LHCN-M2 (cell line): ENCODE data around the gene FHL3. TPM values are rescaled to one million over a fixed set of nuclear protein-coding genes. Genes with fewer than 3 reads are reported as not detected.

Experiments used
- total RNA-seq: library from RNA; depleted of rRNA; stranded (reverse); fragments of >200 nt; gene quantifications from 2 replicates; pipeline ENCODE4 v1.2.3, GENCODE V29; 2014; rRNA removed

The FHL3 gene
- total RNA-seq, 1 experiment from 2014 or later: 39.0 TPM

Other genes starting within 250 kb of the FHL3 start
- gene EPHA10, start 240.4 kb downstream of the FHL3 start, total RNA-seq: not detected in 2 replicates
- gene MANEAL, start 211.7 kb downstream of the FHL3 start, total RNA-seq: 2.5 and 2.9 TPM in 2 replicates
- 81.4 and 86.5 TPM in 2 replicates for gene C1orf122, start 197.7 kb downstream of the FHL3 start, total RNA-seq
- 24.1 and 29.0 TPM in 2 replicates for gene YRDC, start 197.3 kb downstream of the FHL3 start, total RNA-seq
- 1.6 and 2.1 TPM in 2 replicates for gene MTF1, start 145.9 kb downstream of the FHL3 start, total RNA-seq
- gene INPP5B, start 58.5 kb downstream of the FHL3 start, total RNA-seq: 20.1 and 22.7 TPM in 2 replicates
- 86.7 and 96.1 TPM in 2 replicates for gene SF3A3, start 15.5 kb downstream of the FHL3 start, total RNA-seq
- 100 and 107 TPM in 2 replicates for gene UTP11, start 7.2 kb upstream of the FHL3 start, total RNA-seq
- not detected in 2 replicates for gene POU3F1, start 41.3 kb upstream of the FHL3 start, total RNA-seq